Activated CD4-positive, alpha-beta memory T cell treated with anti-CD3 and anti-CD28 coated beads, Interleukin-2, amount 10 ng/mL, durations not matched to agents 7 days and 5 days (primary cell): Measurements from ENCODE around the gene MARCHF10. TPM values are rescaled to one million over a fixed set of nuclear protein-coding genes. Genes with fewer than 3 reads are reported as not detected.
"Not testable (repeated sequence)": the region's sequence is repeated elsewhere in the genome, so short reads cannot be mapped to it uniquely, and the experiment has no call there.

Experiments
- CTCF ChIA-PET: fragments of 350-600 bp; sonication (Branson Sonifier 250); formaldehyde crosslinking; loops from one replicate; lab custom pipeline; 2021; ENCODE audit warnings: antibody characterized with exemption, inconsistent platforms; lab: Charles Lee
- POLR2A ChIA-PET: fragments of 350-600 bp; sonication (Branson Sonifier 250); formaldehyde crosslinking; loops from one replicate; lab custom pipeline; 2021; ENCODE audit warnings: antibody characterized with exemption; lab: Charles Lee
- DNase-seq: peaks from one replicate; pipeline ENCODE4 v3.0.0-alpha.2; 2020
- H3K27ac Mint-ChIP-seq: one replicate; pipeline ENCODE4 v1.8.0; 2021; ENCODE audit warnings: mild to moderate bottlenecking, mixed read lengths
- H3K27me3 Mint-ChIP-seq: one replicate; pipeline ENCODE4 v1.8.0; 2021; ENCODE audit warnings: mixed read lengths
- H3K36me3 Mint-ChIP-seq: one replicate; pipeline ENCODE4 v1.8.0; 2021; ENCODE audit warnings: low read depth, mixed read lengths
- H3K4me1 Mint-ChIP-seq: one replicate; pipeline ENCODE4 v1.8.0; 2021; ENCODE audit warnings: mixed read lengths
- H3K4me3 Mint-ChIP-seq: one replicate; pipeline ENCODE4 v1.8.0; 2021; ENCODE audit warnings: mild to moderate bottlenecking, mixed read lengths
- H3K9me3 Mint-ChIP-seq: one replicate; pipeline ENCODE4 v1.8.0; 2021; ENCODE audit warnings: mixed read lengths
- total RNA-seq, 2 experiments: library from RNA; stranded (reverse); gene quantifications; one replicate each; pipeline ENCODE4 v1.2.3, GENCODE V29; 2021

MARCHF10 gene
- total RNA-seq, 2 experiments from 2014 or later, result not detected

- H3K4me3 Mint-ChIP-seq, result no peak overlapping the region
- POLR2A ChIA-PET, result no interaction called here
- H3K4me1 Mint-ChIP-seq, result peaks cover 14% of the 10 kb centered on the region
- CTCF ChIA-PET, result no interaction called here
- no peak overlapping the region for H3K27ac Mint-ChIP-seq
- peaks cover 8% of the 10 kb centered on the region for H3K27me3 Mint-ChIP-seq
- DNase-seq, result no peak
- no peaks in the 10 kb centered on the region for H3K36me3 Mint-ChIP-seq
- peaks cover 4% of the 10 kb centered on the region for H3K9me3 Mint-ChIP-seq
Observed at GRCh38 chr17:62791235-62791734, 16.8 kb downstream of the MARCHF10 start.

- Mint-ChIP-seq H3K4me3 (no peak overlapping the region), H3K27me3 (peaks cover 8% of the 10 kb centered on the region), H3K27ac (no peak overlapping the region), H3K36me3 (no peaks in the 10 kb centered on the region), H3K9me3 (peaks cover 4% of the 10 kb centered on the region), H3K4me1 (peaks cover 11% of the 10 kb centered on the region)
- POLR2A ChIA-PET, result no interaction called here
- no peak for DNase-seq
- CTCF ChIA-PET, result no interaction called here
Observed at GRCh38 chr17:62790564-62790986, 17.5 kb downstream of the MARCHF10 start.

- H3K4me3 Mint-ChIP-seq, result no peak overlapping the region
- no peaks in the 10 kb centered on the region for H3K36me3 Mint-ChIP-seq
- CTCF ChIA-PET, result no interaction called here
Observed at GRCh38 chr17:62787366-62787765, 20.7 kb downstream of the MARCHF10 start.

GRCh38 chr17:62786646-62787045, 21.5 kb downstream of the MARCHF10 start:
- H3K9me3 Mint-ChIP-seq, result peaks cover 3% of the 10 kb centered on the region
- H3K27me3 Mint-ChIP-seq, result peaks cover 14% of the 10 kb centered on the region
- H3K4me1 Mint-ChIP-seq, result no peaks in the 10 kb centered on the region
- ChIA-PET POLR2A (no interaction called here), CTCF (no interaction called here)
- H3K27ac Mint-ChIP-seq, result no peak overlapping the region
- no peak for DNase-seq
- no peaks in the 10 kb centered on the region for H3K36me3 Mint-ChIP-seq
- H3K4me3 Mint-ChIP-seq, result no peak overlapping the region

More at GRCh38 chr17:62787366-62787765, 20.7 kb downstream of the MARCHF10 start:
- DNase-seq, result no peak
- H3K9me3 Mint-ChIP-seq, result peaks cover 3% of the 10 kb centered on the region
- POLR2A ChIA-PET, result no interaction called here
- H3K27me3 Mint-ChIP-seq, result peaks cover 14% of the 10 kb centered on the region
- no peak overlapping the region for H3K27ac Mint-ChIP-seq
- H3K4me1 Mint-ChIP-seq, result no peaks in the 10 kb centered on the region

- H3K4me3 Mint-ChIP-seq, CTCF ChIA-PET, H3K27ac Mint-ChIP-seq, H3K9me3 Mint-ChIP-seq, DNase-seq, H3K4me1 Mint-ChIP-seq, H3K36me3 Mint-ChIP-seq, POLR2A ChIA-PET: not testable (repeated sequence)
- H3K27me3 Mint-ChIP-seq, result peaks cover 14% of the 10 kb centered on the region
Observed at GRCh38 chr17:62785983-62786382, 22.1 kb downstream of the MARCHF10 start.

- CTCF ChIA-PET, result no interaction called here
- H3K4me3 Mint-ChIP-seq, result no peak overlapping the region
- POLR2A ChIA-PET, result no interaction called here
- H3K9me3 Mint-ChIP-seq, result peaks cover 3% of the 10 kb centered on the region
- no peak for DNase-seq
- H3K4me1 Mint-ChIP-seq, result no peaks in the 10 kb centered on the region
- peaks cover 12% of the 10 kb centered on the region for H3K27me3 Mint-ChIP-seq
- H3K36me3 Mint-ChIP-seq, result no peaks in the 10 kb centered on the region
- no peak overlapping the region for H3K27ac Mint-ChIP-seq
Observed at GRCh38 chr17:62782730-62783270, 25.3 kb downstream of the MARCHF10 start.

GRCh38 chr17:62781831-62782251, 26.3 kb downstream of the MARCHF10 start:
- H3K27me3 Mint-ChIP-seq, result peaks cover 13% of the 10 kb centered on the region
- no peak overlapping the region for H3K4me3 Mint-ChIP-seq
- H3K36me3 Mint-ChIP-seq, result no peaks in the 10 kb centered on the region
- H3K4me1 Mint-ChIP-seq, result no peaks in the 10 kb centered on the region
- ChIA-PET CTCF (no interaction called here), POLR2A (no interaction called here)
- peaks cover 3% of the 10 kb centered on the region for H3K9me3 Mint-ChIP-seq
- H3K27ac Mint-ChIP-seq, result no peak overlapping the region
- DNase-seq, result no peak

GRCh38 chr17:62781356-62781755, 26.8 kb downstream of the MARCHF10 start:
- H3K36me3 Mint-ChIP-seq, result no peaks in the 10 kb centered on the region
- ChIA-PET CTCF (no interaction called here), POLR2A (no interaction called here)
- no peak overlapping the region for H3K27ac Mint-ChIP-seq
- peaks cover 13% of the 10 kb centered on the region for H3K27me3 Mint-ChIP-seq
- no peaks in the 10 kb centered on the region for H3K4me1 Mint-ChIP-seq
- H3K4me3 Mint-ChIP-seq, result no peak overlapping the region
- H3K9me3 Mint-ChIP-seq, result peaks cover 3% of the 10 kb centered on the region
- DNase-seq, result no peak

- Mint-ChIP-seq H3K27me3 (peaks cover 13% of the 10 kb centered on the region), H3K36me3 (no peaks in the 10 kb centered on the region), H3K4me3 (no peak overlapping the region), H3K27ac (no peak overlapping the region), H3K4me1 (no peaks in the 10 kb centered on the region), H3K9me3 (peaks cover 3% of the 10 kb centered on the region)
- ChIA-PET POLR2A (no interaction called here), CTCF (no interaction called here)
- no peak for DNase-seq
Observed at GRCh38 chr17:62780951-62781350, 27.2 kb downstream of the MARCHF10 start.

- CTCF ChIA-PET, result no interaction called here
- no peak overlapping the region for H3K4me3 Mint-ChIP-seq
- H3K36me3 Mint-ChIP-seq, result no peaks in the 10 kb centered on the region
- H3K4me1 Mint-ChIP-seq, result no peaks in the 10 kb centered on the region
- H3K27me3 Mint-ChIP-seq, result peaks cover 13% of the 10 kb centered on the region
- POLR2A ChIA-PET, result no interaction called here
- no peak overlapping the region for H3K27ac Mint-ChIP-seq
- no peak for DNase-seq
- H3K9me3 Mint-ChIP-seq, result peaks cover 3% of the 10 kb centered on the region
Observed at GRCh38 chr17:62780269-62780668, 27.8 kb downstream of the MARCHF10 start.

GRCh38 chr17:62778990-62779681, 29.0 kb downstream of the MARCHF10 start:
- no peaks in the 10 kb centered on the region for H3K36me3 Mint-ChIP-seq
- no peak overlapping the region for H3K4me3 Mint-ChIP-seq
- H3K27ac Mint-ChIP-seq, result no peak overlapping the region
- peaks cover 12% of the 10 kb centered on the region for H3K27me3 Mint-ChIP-seq
- H3K4me1 Mint-ChIP-seq, result no peaks in the 10 kb centered on the region
- peaks cover 3% of the 10 kb centered on the region for H3K9me3 Mint-ChIP-seq
- DNase-seq, result no peak
- ChIA-PET CTCF (no interaction called here), POLR2A (no interaction called here)

- no peak for DNase-seq
- H3K36me3 Mint-ChIP-seq, result no peaks in the 10 kb centered on the region
- H3K4me1 Mint-ChIP-seq, result no peaks in the 10 kb centered on the region
- no peak overlapping the region for H3K4me3 Mint-ChIP-seq
- ChIA-PET POLR2A (no interaction called here), CTCF (no interaction called here)
- H3K9me3 Mint-ChIP-seq, result peaks cover 2% of the 10 kb centered on the region
- H3K27me3 Mint-ChIP-seq, result peaks cover 16% of the 10 kb centered on the region
- no peak overlapping the region for H3K27ac Mint-ChIP-seq
Observed at GRCh38 chr17:62775876-62776275, 32.2 kb downstream of the MARCHF10 start.

GRCh38 chr17:62774338-62774737, 33.8 kb downstream of the MARCHF10 start:
- H3K27ac Mint-ChIP-seq, result no peak overlapping the region
- ChIA-PET POLR2A (no interaction called here), CTCF (interaction anchor here (0.6 kb wide), 1 partner anchor 607 kb away, joined by 4 read pairs; no protein-coding TSS in a partner anchor)
- no peaks in the 10 kb centered on the region for H3K36me3 Mint-ChIP-seq
- peaks cover 18% of the 10 kb centered on the region for H3K27me3 Mint-ChIP-seq
- H3K4me3 Mint-ChIP-seq, result no peak overlapping the region
- peaks cover 2% of the 10 kb centered on the region for H3K9me3 Mint-ChIP-seq
- no peaks in the 10 kb centered on the region for H3K4me1 Mint-ChIP-seq
- no peak for DNase-seq

- POLR2A ChIA-PET, result no interaction called here
- Mint-ChIP-seq H3K9me3 (peaks cover 2% of the 10 kb centered on the region), H3K36me3 (no peaks in the 10 kb centered on the region), H3K4me3 (no peak overlapping the region), H3K4me1 (no peaks in the 10 kb centered on the region), H3K27me3 (peaks cover 11% of the 10 kb centered on the region), H3K27ac (no peak overlapping the region)
- CTCF ChIA-PET, result no interaction called here
- no peak for DNase-seq
Observed at GRCh38 chr17:62767997-62768396, 40.1 kb downstream of the MARCHF10 start.
